ENCODE data around the gene P2RY11. TPM values are rescaled to one million over a fixed set of nuclear protein-coding genes. Genes with fewer than 3 reads are reported as not detected.

Gene P2RY11
- polyA plus RNA-seq, 2 of the 4 experiments (the other 2 are of a cell fraction): 1.9 to 6.4 TPM

DNA sequence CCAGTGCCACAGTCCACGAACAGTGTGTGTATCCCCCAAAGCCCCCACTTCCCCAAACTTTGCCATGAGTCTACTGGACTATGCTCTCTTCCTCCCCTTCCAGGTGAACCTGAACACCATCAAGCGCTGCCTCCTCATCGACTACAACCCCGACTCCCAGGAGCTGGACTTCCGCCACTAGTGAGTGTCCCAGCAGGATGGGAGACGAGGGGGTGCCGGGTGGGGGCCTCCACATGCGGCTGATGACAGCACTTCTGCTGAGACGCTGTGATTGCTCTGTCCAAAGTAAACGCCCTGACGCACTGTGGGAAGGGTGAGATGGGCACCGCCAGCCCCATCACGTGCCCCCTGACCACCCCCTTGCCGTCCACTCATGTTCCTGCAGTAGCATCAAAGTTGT, 2.0 kb upstream of the P2RY11 start:
- no peak overlapping the region for H3K4me2 ChIP-seq
- no peak overlapping the region for H3K27ac ChIP-seq
- peaks cover 33% of the 10 kb centered on the region; the same call in 2 of the 3 replicates for H3K4me1 ChIP-seq
- H3K9me3 ChIP-seq: no peaks in the 10 kb centered on the region
- ATAC-seq: no peak
- ChIA-PET CTCF (interaction anchor here (0.6 to 3.9 kb wide), 4 partner anchors 10 to 498 kb away, joined by 3 to 20 read pairs (median 10); partner anchors contain the start of gene EIF3G), POLR2A (no interaction called here)
- WGBS (ENCODE audit: missing lambda C conversion rate): 95% methylated on average over 5 of the region's 14 CpGs
- no peak for FAIRE-seq
- H3K4me3 ChIP-seq: no peak overlapping the region
- TF ChIP-seq CHD2 (IDR thresholded peaks at IDR 0.05; ENCODE audit: low read length, partially characterized antibody) (no peak), POLR2AphosphoS2 (conservative IDR thresholded peaks at IDR 0.05; ENCODE audit: low read length) (no peak), EHF (CRISPR knock-in tag; IDR thresholded peaks at IDR 0.05) (no peak), BHLHE40 (IDR thresholded peaks at IDR 0.05; ENCODE audit: low read depth, low read length) (no peak), CTCF (IDR thresholded peaks at IDR 0.05) (no peak), CHD4 (IDR thresholded peaks at IDR 0.05; ENCODE audit: borderline replicate concordance) (no peak), POLR2A (IDR thresholded peaks at IDR 0.05; ENCODE audit: low read length) (no peak), ZNF302 (CRISPR knock-in tag; IDR thresholded peaks at IDR 0.05) (no peak)
- TF ChIP-seq, protein P1, sequence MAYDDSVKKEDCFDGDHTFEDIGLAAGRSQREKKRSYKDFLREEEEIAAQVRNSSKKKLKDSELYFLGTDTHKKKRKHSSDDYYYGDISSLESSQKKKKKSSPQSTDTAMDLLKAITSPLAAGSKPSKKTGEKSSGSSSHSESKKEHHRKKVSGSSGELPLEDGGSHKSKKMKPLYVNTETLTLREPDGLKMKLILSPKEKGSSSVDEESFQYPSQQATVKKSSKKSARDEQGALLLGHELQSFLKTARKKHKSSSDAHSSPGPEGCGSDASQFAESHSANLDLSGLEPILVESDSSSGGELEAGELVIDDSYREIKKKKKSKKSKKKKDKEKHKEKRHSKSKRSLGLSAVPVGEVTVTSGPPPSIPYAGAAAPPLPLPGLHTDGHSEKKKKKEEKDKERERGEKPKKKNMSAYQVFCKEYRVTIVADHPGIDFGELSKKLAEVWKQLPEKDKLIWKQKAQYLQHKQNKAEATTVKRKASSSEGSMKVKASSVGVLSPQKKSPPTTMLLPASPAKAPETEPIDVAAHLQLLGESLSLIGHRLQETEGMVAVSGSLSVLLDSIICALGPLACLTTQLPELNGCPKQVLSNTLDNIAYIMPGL (CRISPR knock-in tag; IDR thresholded peaks at IDR 0.05; ENCODE audit: borderline replicate concordance): no peak
- DNase-seq (ENCODE audit: low read depth in 1 of 2, low spot score in 1 of 2): no peak

DNA sequence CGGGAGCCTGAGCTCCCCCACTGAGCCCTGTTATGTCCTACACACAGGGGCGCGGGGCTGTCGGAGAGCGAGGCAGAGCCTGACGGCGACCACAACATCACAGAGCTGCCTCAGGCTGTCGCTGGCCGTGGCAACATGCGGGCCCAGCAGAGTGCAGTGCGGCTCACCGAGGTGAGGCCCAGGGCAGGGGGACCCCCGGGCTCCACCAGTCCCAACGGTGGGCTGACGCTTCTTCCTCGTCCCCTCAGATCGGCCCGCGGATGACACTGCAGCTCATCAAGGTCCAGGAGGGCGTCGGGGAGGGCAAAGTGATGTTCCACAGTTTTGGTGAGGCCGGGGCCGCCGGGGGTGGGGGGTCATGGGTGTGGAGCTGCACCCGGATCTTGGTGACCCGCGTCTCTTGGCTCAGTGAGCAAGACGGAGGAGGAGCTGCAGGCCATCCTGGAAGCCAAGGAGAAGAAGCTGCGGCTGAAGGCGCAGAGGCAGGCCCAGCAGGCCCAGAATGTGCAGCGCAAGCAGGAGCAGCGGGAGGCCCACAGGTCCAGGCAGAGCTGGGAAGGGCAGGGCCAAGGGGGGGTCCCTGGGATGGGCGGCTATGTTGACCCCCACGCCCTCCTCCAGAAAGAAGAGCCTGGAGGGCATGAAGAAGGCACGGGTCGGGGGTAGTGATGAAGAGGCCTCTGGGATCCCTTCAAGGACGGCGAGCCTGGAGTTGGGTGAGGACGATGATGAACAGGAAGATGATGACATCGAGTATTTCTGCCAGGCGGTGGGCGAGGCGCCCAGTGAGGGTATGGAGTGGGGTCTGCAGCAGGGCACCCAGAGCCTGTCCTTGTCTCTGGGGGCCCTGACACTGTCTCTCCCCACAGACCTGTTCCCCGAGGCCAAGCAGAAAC, 1.2 kb upstream of the P2RY11 start:
- ChIA-PET CTCF (interaction anchor here (1.5 to 3.9 kb wide), 3 partner anchors 10 to 179 kb away, joined by 4 to 20 read pairs (median 16); partner anchors contain the start of gene EIF3G), POLR2A (no interaction called here)
- no peak for ATAC-seq
- no peak for FAIRE-seq
- TF ChIP-seq, protein P1 (CRISPR knock-in tag; IDR thresholded peaks at IDR 0.05; ENCODE audit: borderline replicate concordance): no peak
- TF ChIP-seq ZSCAN20 (CRISPR knock-in tag; IDR thresholded peaks at IDR 0.05) (no peak), JUNB (IDR thresholded peaks at IDR 0.05) (no peak), NR3C1 (IDR thresholded peaks at IDR 0.05) (no peak), MAFK (IDR thresholded peaks at IDR 0.05; ENCODE audit: partially characterized antibody) (no peak), POLR2AphosphoS2 (conservative IDR thresholded peaks at IDR 0.05; ENCODE audit: low read length) (no peak), EHF (CRISPR knock-in tag; IDR thresholded peaks at IDR 0.05) (no peak), HEYL (CRISPR knock-in tag; IDR thresholded peaks at IDR 0.05) (no peak), RARB (CRISPR knock-in tag; IDR thresholded peaks at IDR 0.05) (no peak), EHMT2 (IDR thresholded peaks at IDR 0.05; ENCODE audit: low read depth) (no peak), NFE2L2 (conservative IDR thresholded peaks at IDR 0.05; ENCODE audit: low read length) (no peak), RNF2 (IDR thresholded peaks at IDR 0.05; ENCODE audit: borderline replicate concordance, low read depth) (no peak)
- no peak overlapping the region for H3K4me3 ChIP-seq
- H3K4me1 ChIP-seq: peaks cover 33% of the 10 kb centered on the region; the same call in 2 of the 3 replicates
- no peak for DNase-seq (ENCODE audit: low read depth in 1 of 2, low spot score in 1 of 2)
- H3K4me2 ChIP-seq: no peak overlapping the region
- no peaks in the 10 kb centered on the region for H3K9me3 ChIP-seq
- no peak overlapping the region for H3K27ac ChIP-seq
- WGBS (ENCODE audit: missing lambda C conversion rate): 86% methylated on average over 17 of the region's 44 CpGs
